LNCAP (cell line): ENCODE measurements around the gene MTSS2.

Experiments
- TF ChIP-seq, protein P1 (sequence below): fragments of 450-650 bp; IDR thresholded peaks from 2 replicates; pipeline ENCODE4 v1.5.1; 2017; ENCODE audit warnings: mild to moderate bottlenecking

MTSS2 gene

DNA sequence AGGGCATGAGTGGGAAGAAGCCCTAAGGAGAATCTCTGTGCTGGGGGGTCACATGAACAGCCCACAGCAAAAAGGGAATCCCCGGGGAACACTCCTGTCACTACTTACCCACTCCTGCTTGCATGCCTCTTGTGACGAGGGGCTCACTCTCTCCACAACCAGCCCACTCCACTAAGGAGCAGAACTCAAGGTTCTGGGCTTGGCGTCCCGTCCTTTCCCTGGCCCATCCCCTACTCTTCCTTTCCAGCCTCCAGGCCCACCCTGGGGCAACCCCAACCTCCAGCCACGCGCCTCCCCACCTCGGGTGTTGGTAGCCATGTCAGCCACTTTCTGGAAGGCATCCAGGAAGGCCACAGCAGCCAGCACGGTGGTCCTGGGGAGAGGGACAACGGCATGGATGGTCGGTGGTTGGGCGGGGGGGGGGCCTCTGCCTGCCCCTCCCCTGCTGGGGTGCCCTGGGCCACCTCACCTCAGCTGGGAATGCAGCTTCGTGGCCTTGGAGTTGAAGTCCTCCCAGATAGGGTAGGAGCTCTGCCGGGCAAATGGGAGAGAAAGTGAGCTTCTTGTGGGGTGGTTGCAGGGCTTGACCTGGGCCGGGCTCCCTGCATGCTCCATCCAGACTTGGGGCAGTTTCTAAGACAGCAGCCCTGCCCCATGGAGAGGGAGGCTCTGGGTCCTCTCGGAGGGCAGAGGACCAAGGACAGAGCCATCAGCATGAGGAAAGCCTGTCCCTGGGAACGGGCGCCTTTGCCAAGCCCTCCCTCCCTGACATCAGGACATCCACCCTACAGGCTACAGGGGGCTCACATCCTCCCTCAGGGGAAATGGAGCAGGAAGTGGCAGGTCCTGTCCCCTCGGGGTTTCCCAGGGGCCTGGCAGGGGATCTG is 5.1 kb downstream of the MTSS2 start:
- TF ChIP-seq, protein P1, sequence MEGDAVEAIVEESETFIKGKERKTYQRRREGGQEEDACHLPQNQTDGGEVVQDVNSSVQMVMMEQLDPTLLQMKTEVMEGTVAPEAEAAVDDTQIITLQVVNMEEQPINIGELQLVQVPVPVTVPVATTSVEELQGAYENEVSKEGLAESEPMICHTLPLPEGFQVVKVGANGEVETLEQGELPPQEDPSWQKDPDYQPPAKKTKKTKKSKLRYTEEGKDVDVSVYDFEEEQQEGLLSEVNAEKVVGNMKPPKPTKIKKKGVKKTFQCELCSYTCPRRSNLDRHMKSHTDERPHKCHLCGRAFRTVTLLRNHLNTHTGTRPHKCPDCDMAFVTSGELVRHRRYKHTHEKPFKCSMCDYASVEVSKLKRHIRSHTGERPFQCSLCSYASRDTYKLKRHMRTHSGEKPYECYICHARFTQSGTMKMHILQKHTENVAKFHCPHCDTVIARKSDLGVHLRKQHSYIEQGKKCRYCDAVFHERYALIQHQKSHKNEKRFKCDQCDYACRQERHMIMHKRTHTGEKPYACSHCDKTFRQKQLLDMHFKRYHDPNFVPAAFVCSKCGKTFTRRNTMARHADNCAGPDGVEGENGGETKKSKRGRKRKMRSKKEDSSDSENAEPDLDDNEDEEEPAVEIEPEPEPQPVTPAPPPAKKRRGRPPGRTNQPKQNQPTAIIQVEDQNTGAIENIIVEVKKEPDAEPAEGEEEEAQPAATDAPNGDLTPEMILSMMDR = no peak

DNA sequence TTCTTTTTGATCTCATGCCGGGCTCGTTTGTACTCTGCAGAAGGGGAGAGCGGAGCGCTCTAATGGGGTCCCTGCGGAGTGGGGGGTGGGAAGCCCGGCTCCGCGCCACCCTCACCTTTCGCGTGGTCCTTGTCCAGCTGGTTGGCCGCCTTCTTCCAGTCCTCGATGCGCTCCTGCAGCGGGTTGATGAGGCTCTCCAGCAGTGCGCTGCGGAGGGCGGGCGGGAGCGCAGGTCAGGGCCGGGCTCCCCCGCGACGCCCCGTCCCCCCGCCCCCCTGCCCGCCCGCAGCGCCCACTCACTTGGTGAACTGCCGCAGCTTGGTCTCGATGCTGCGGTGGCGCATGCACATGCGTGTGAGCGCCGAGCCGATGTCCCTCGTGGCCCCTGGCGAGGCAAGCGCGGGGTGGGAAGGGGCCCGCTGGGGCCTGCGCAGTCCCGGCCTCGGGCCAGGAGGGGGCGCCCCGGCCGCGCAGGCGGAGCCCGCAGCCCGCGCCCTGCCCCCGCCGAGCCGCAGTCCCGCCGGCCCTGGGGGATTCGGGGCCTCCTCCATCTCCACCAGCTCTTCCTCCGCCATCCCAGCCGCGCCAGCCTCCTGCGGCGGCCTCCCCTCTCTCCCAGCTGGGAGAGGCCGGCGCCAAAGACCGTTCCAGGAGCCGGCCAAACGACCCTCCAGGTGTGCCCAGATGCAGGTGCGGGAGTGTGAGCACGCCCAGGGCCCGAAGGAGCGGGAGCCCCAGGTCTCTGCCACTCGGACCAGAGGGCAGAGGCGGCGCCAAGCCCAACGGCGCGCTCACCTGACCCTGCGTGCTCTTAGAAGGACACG is 6.0 kb downstream of the MTSS2 start:
- TF ChIP-seq, protein P1 = peak; percentile 52

DNA sequence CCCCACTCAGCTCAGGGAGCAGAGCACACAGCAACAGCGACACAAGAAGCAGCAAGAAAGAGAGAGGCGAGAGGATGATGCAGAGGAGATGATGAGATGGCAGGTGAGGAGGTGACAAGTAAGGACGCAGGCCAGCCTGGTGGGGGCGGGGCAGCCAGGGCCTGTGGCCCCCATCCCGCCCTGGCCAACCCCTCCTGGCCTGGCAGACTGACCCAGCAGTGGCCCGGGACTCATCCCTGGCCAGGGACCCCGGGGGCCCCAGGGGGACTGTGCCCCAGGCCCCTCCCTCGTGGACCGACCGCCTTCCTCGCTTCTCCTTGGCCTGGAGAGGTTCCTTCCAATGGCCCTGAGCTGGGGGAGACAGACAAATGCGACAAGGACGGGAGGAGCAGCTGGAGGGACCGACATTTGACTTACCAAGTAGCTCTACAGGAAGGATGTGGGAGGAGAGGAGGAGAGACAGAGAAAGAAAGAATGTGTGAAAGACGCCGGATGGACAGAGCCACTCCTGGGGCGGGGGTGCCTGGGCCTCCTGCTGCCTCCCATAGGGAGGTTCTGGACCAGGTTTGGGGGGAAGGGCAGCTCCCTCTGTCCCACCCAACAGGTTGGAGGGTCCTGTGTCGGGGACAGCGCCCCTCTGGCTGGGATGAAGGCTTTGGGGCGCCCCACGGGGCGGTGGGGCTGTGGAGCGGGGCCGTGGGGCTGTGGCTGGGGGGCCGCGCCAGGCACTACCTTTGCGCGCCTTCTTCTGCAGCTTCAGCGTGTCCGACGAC is 6.8 kb downstream of the MTSS2 start:
- TF ChIP-seq, protein P1 = no peak

- TF ChIP-seq, protein P1 = no peak
Observed at GRCh38 chr16:70678121-70678897, 7.5 kb downstream of the MTSS2 start.

DNA sequence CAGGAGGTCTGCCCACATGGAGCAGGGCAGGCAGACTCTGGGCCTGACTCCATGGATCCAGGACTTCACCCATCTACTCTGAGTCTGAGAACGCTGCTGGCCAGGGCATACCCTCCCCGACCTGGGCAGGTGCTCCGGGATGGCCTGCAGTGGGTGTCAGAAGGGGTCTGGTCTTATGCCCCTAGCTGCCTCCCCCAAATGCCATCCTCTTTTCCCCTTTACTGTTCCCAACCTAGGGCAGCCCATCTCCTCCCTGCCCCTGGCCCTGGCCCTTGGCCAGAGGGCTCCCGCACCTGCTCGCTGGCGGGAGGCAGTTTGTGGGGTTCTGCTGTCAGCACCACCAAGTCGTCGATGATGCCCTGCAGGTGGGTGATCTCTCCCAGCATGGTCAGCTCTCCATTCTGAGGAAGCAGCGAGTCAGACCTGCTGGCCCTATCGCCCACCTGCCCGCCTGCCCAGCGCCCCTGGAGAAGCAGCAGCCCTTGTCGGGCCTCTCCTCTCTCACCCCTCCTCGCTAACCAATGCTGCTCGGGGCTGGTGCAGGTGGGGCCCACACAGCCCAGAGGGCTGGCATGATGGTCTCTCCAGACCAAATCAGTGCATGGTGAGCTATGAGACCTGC is 8.2 kb downstream of the MTSS2 start:
- TF ChIP-seq, protein P1 = no peak

GRCh38 chr16:70676675-70677498 is 9.0 kb downstream of the MTSS2 start:
- TF ChIP-seq, protein P1 = no peak
